Vagina (tissue), 2 donors: ENCODE measurements around the gene FBXO48.

Experiments
- POLR2A ChIP-seq, 2 donors: fragments of 450-650 bp; IDR thresholded peaks; one replicate each; pipeline ENCODE4 v1.6.1; 2017; ENCODE audit warnings: antibody characterized with exemption in 2 of 2, mild to moderate bottlenecking in 2 of 2, moderate library complexity in 2 of 2
- TF ChIP-seq, protein P1 (sequence below), 3 experiments: fragments of 450-650 bp in 2 of 3; fragments of 200-600 bp in 1 of 3; sonication (generic) in 1 of 3; IDR thresholded peaks; one replicate each; pipeline ENCODE4 v1.5.1; 2017 to 2019; ENCODE audit warnings: antibody characterized with exemption in 3 of 3, mild to moderate bottlenecking in 2 of 3, moderate library complexity in 2 of 3

GRCh38 chr2:68463287-68463877, 3.7 kb downstream of the FBXO48 start:
- TF ChIP-seq, protein P1, sequence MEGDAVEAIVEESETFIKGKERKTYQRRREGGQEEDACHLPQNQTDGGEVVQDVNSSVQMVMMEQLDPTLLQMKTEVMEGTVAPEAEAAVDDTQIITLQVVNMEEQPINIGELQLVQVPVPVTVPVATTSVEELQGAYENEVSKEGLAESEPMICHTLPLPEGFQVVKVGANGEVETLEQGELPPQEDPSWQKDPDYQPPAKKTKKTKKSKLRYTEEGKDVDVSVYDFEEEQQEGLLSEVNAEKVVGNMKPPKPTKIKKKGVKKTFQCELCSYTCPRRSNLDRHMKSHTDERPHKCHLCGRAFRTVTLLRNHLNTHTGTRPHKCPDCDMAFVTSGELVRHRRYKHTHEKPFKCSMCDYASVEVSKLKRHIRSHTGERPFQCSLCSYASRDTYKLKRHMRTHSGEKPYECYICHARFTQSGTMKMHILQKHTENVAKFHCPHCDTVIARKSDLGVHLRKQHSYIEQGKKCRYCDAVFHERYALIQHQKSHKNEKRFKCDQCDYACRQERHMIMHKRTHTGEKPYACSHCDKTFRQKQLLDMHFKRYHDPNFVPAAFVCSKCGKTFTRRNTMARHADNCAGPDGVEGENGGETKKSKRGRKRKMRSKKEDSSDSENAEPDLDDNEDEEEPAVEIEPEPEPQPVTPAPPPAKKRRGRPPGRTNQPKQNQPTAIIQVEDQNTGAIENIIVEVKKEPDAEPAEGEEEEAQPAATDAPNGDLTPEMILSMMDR (IDR thresholded peaks at IDR 0.05), result peak; percentile 53 to 73 (median 62)
- no peak for TF ChIP-seq POLR2A (IDR thresholded peaks at IDR 0.05)
